Fibroblast of the aortic adventitia (primary cell): Measurements from ENCODE around the gene NPM3. TPM values are rescaled to one million over a fixed set of nuclear protein-coding genes. Genes with fewer than 3 reads are reported as not detected.

Experiments
- DNase-seq: peaks from one replicate; pipeline ENCODE4 v3.0.0-alpha.2; 2010; ENCODE audit warnings: low read depth
- H3K4me3 ChIP-seq: 2 replicates; pipeline ENCODE4 v1.5.1; 2011; ENCODE audit warnings: low read depth, mild to moderate bottlenecking, control low read depth, low read length, moderate library complexity
- CTCF ChIP-seq: IDR thresholded peaks from 2 replicates; pipeline ENCODE4 v1.5.1; 2011; ENCODE audit warnings: mild to moderate bottlenecking, low read length, control low read depth, inconsistent platforms; ENCODE audit not compliant: insufficient read depth
- total RNA-seq: library from RNA; depleted of rRNA; stranded (reverse); fragments of >200 nt; gene quantifications from 2 replicates; pipeline ENCODE4 v1.2.3, GENCODE V29; 2012; ENCODE audit warnings: low replicate concordance

The NPM3 gene
- total RNA-seq, 1 donor = 70.9 TPM

- TF ChIP-seq CTCF = no peak
- no peak for DNase-seq
- H3K4me3 ChIP-seq = peak overlapping the region; percentile 88
Observed at GRCh38 chr10:101783736-101784118, 481 bp upstream of the NPM3 start.

GRCh38 chr10:101781984-101782810, 1.0 kb downstream of the NPM3 start:
- peak overlapping the region; percentile 88 for H3K4me3 ChIP-seq
- DNase-seq = no peak
- no peak for TF ChIP-seq CTCF

- DNase-seq = no peak
- no peak for TF ChIP-seq CTCF
- H3K4me3 ChIP-seq = no peak overlapping the region
Observed at GRCh38 chr10:101781655-101781983, 1.6 kb downstream of the NPM3 start.

GRCh38 chr10:101780818-101781654, 2.2 kb downstream of the NPM3 start:
- H3K4me3 ChIP-seq = no peak overlapping the region
- TF ChIP-seq CTCF = peak; percentile 94
- peak; percentile 63 for DNase-seq

- TF ChIP-seq CTCF = no peak
- DNase-seq = no peak
- peak overlapping the region; percentile 22 for H3K4me3 ChIP-seq
Observed at GRCh38 chr10:101780187-101780817, 2.9 kb downstream of the NPM3 start.

GRCh38 chr10:101779544-101780186, 3.6 kb downstream of the NPM3 start:
- H3K4me3 ChIP-seq = peak overlapping the region; percentile 25

More at GRCh38 chr10:101779544-101780186, 3.6 kb downstream of the NPM3 start:
- peak; percentile 83 for TF ChIP-seq CTCF
- DNase-seq = peak; percentile 56
